GM23338 (cell line): ENCODE results near the gene THSD7A. TPM values are rescaled to one million over a fixed set of nuclear protein-coding genes. Genes with fewer than 3 reads are reported as not detected.

Experiments used
- ATAC-seq: fragments of 200-7000 bp; cut with Tn5 transposase; 3 replicates; pipeline ENCODE4 v1.9.1; 2020
- DNase-seq: peaks from one replicate; pipeline ENCODE4 v3.0.0-alpha.2; 2015; ENCODE audit warnings: low spot score
- H2AFZ ChIP-seq: fragments of 200-600 bp; sonication (generic); 2 replicates; pipeline ENCODE4 v1.8.0; 2016; ENCODE audit warnings: antibody characterized with exemption, mild to moderate bottlenecking, moderate library complexity
- H3F3A ChIP-seq: fragments of 200-600 bp; sonication (generic); replicated peaks from 2 replicates; pipeline ENCODE4 v1.8.0; 2017; ENCODE audit warnings: antibody characterized with exemption, mixed run types, low read depth
- H3K27ac ChIP-seq: fragments of 200-600 bp; sonication (generic); 2 replicates; pipeline ENCODE4 v1.6.1; 2016; ENCODE audit warnings: low read depth
- H3K27me3 ChIP-seq: fragments of 200-600 bp; sonication (generic); 2 replicates; pipeline ENCODE4 v1.8.0; 2016; ENCODE audit warnings: mild to moderate bottlenecking, mixed run types, moderate library complexity; ENCODE audit not compliant: insufficient read depth
- H3K36me3 ChIP-seq: fragments of 200-600 bp; sonication (generic); 2 replicates; pipeline ENCODE4 v1.8.0; 2016; ENCODE audit warnings: mild to moderate bottlenecking; ENCODE audit not compliant: insufficient read depth
- H3K4me1 ChIP-seq: fragments of 200-600 bp; sonication (generic); 2 replicates; pipeline ENCODE4 v1.8.0; 2016; ENCODE audit warnings: mild to moderate bottlenecking, moderate library complexity; ENCODE audit not compliant: insufficient read depth
- H3K4me2 ChIP-seq: fragments of 200-600 bp; sonication (generic); 2 replicates; pipeline ENCODE4 v1.7.1; 2017; ENCODE audit warnings: mixed run types
- H3K4me3 ChIP-seq: fragments of 200-600 bp; sonication (generic); 2 replicates; pipeline ENCODE4 v1.6.1; 2016; ENCODE audit warnings: mixed run types
- H3K79me2 ChIP-seq: fragments of 200-600 bp; sonication (generic); replicated peaks from 2 replicates; pipeline ENCODE4 v1.8.0; 2017; ENCODE audit warnings: mild to moderate bottlenecking; ENCODE audit not compliant: insufficient read depth
- H3K9me2 ChIP-seq: fragments of 200-600 bp; sonication (generic); 2 replicates; pipeline ENCODE4 v1.8.0; 2017; ENCODE audit not compliant: insufficient read depth
- H4K20me1 ChIP-seq: fragments of 200-600 bp; sonication (generic); replicated peaks from 2 replicates; pipeline ENCODE4 v1.8.0; 2017; ENCODE audit warnings: mild to moderate bottlenecking; ENCODE audit not compliant: insufficient read depth
- H3K27ac Mint-ChIP-seq: 2 replicates; pipeline ENCODE4 v1.8.0; 2020; ENCODE audit warnings: inconsistent platforms, mild to moderate bottlenecking, moderate library complexity, mixed read lengths
- H3K27me3 Mint-ChIP-seq: 3 replicates; pipeline ENCODE4 v1.8.0; 2022; ENCODE audit warnings: low read depth, mild to moderate bottlenecking, moderate library complexity, mixed read lengths, inconsistent platforms; ENCODE audit not compliant: insufficient read depth, poor library complexity
- H3K36me3 Mint-ChIP-seq: 3 replicates; pipeline ENCODE4 v1.8.0; 2021; ENCODE audit warnings: low read depth, mild to moderate bottlenecking, inconsistent platforms, moderate library complexity, mixed read lengths
- H3K4me1 Mint-ChIP-seq: 3 replicates; pipeline ENCODE4 v1.8.0; 2020; ENCODE audit warnings: mild to moderate bottlenecking, inconsistent platforms, mixed read lengths
- H3K4me3 Mint-ChIP-seq: 3 replicates; pipeline ENCODE4 v1.8.0; 2021; ENCODE audit warnings: moderate library complexity, mild to moderate bottlenecking, inconsistent platforms, mixed read lengths
- H3K9me3 Mint-ChIP-seq: 3 replicates; pipeline ENCODE4 v1.8.0; 2020; ENCODE audit warnings: moderate library complexity, mild to moderate bottlenecking, inconsistent platforms, mixed read lengths
- CREB1 ChIP-seq: fragments of 250-450 bp; sonication (Bioruptor Pico); IDR thresholded peaks from 2 replicates; pipeline ENCODE4 v1.5.0; 2020; ENCODE audit warnings: low read depth, mild to moderate bottlenecking, moderate library complexity
- JUNB ChIP-seq: IDR thresholded peaks from one replicate; pipeline ENCODE4 v1.6.1; 2016; ENCODE audit warnings: antibody characterized with exemption; ENCODE audit not compliant: unreplicated experiment
- POLR2AphosphoS5 ChIP-seq: IDR thresholded peaks from 2 replicates; pipeline ENCODE4 v1.6.1; 2016; ENCODE audit warnings: antibody characterized with exemption, low read depth
- ZNF331 ChIP-seq: fragments of 250-450 bp; sonication (Bioruptor Pico); IDR thresholded peaks from 2 replicates; pipeline ENCODE4 v1.5.0; 2020; ENCODE audit warnings: low read depth, mild to moderate bottlenecking, moderate library complexity
- polyA plus RNA-seq: library from polyadenylated mRNA; unstranded; fragments of >200 nt; fragmentation: Nextera tagmentation; extraction: Ambion mirVana; gene quantifications from 2 replicates; pipeline ENCODE4 v1.2.1, GENCODE V29; 2016
- total RNA-seq: library from RNA; depleted of rRNA; stranded (reverse); fragments of >200 nt; shearing (Covaris generic); gene quantifications from 2 replicates; pipeline ENCODE4 v1.2.3, GENCODE V29; 2014
- TF ChIP-seq, protein P1 (sequence below): fragments of 250-450 bp; sonication (Bioruptor Pico); IDR thresholded peaks from 2 replicates; pipeline ENCODE4 v1.5.0; 2020; ENCODE audit warnings: mild to moderate bottlenecking, moderate library complexity
- TF ChIP-seq, protein P2 (sequence below), 2 experiments: fragments of 200-600 bp in 1 of 2; sonication (generic) in 1 of 2; conservative IDR thresholded peaks; 2 replicates each; pipeline versions ENCODE4 v1.5.1 to v1.6.1; 2016 to 2017; ENCODE audit warnings: antibody characterized with exemption in 2 of 2, low read depth in 2 of 2, mild to moderate bottlenecking in 2 of 2, moderate library complexity in 1 of 2

Gene THSD7A
- total and polyA plus RNA-seq, 2 experiments from 2014 or later: 1.3 to 2.1 TPM

DNA sequence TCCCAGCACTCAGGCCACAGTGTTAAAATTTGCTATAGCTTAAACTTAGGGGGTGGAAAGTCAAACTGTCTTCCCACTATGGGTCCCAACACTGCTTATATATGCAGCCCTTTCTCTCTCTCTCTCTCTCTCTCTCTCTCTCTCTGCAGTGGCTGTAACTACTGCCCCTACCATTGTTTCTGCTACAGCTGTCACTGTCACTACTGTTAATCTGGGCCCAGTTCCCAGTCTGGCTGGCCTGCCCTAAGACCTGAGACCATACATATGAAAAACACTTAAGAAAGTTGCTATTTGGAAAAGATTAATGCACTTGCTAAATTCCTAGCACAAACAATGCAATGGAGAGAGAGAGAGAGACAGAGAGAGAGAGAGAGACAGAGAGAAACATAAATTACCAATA lies 78.6 kb downstream of the THSD7A start (continued):
- TF ChIP-seq, protein P1, sequence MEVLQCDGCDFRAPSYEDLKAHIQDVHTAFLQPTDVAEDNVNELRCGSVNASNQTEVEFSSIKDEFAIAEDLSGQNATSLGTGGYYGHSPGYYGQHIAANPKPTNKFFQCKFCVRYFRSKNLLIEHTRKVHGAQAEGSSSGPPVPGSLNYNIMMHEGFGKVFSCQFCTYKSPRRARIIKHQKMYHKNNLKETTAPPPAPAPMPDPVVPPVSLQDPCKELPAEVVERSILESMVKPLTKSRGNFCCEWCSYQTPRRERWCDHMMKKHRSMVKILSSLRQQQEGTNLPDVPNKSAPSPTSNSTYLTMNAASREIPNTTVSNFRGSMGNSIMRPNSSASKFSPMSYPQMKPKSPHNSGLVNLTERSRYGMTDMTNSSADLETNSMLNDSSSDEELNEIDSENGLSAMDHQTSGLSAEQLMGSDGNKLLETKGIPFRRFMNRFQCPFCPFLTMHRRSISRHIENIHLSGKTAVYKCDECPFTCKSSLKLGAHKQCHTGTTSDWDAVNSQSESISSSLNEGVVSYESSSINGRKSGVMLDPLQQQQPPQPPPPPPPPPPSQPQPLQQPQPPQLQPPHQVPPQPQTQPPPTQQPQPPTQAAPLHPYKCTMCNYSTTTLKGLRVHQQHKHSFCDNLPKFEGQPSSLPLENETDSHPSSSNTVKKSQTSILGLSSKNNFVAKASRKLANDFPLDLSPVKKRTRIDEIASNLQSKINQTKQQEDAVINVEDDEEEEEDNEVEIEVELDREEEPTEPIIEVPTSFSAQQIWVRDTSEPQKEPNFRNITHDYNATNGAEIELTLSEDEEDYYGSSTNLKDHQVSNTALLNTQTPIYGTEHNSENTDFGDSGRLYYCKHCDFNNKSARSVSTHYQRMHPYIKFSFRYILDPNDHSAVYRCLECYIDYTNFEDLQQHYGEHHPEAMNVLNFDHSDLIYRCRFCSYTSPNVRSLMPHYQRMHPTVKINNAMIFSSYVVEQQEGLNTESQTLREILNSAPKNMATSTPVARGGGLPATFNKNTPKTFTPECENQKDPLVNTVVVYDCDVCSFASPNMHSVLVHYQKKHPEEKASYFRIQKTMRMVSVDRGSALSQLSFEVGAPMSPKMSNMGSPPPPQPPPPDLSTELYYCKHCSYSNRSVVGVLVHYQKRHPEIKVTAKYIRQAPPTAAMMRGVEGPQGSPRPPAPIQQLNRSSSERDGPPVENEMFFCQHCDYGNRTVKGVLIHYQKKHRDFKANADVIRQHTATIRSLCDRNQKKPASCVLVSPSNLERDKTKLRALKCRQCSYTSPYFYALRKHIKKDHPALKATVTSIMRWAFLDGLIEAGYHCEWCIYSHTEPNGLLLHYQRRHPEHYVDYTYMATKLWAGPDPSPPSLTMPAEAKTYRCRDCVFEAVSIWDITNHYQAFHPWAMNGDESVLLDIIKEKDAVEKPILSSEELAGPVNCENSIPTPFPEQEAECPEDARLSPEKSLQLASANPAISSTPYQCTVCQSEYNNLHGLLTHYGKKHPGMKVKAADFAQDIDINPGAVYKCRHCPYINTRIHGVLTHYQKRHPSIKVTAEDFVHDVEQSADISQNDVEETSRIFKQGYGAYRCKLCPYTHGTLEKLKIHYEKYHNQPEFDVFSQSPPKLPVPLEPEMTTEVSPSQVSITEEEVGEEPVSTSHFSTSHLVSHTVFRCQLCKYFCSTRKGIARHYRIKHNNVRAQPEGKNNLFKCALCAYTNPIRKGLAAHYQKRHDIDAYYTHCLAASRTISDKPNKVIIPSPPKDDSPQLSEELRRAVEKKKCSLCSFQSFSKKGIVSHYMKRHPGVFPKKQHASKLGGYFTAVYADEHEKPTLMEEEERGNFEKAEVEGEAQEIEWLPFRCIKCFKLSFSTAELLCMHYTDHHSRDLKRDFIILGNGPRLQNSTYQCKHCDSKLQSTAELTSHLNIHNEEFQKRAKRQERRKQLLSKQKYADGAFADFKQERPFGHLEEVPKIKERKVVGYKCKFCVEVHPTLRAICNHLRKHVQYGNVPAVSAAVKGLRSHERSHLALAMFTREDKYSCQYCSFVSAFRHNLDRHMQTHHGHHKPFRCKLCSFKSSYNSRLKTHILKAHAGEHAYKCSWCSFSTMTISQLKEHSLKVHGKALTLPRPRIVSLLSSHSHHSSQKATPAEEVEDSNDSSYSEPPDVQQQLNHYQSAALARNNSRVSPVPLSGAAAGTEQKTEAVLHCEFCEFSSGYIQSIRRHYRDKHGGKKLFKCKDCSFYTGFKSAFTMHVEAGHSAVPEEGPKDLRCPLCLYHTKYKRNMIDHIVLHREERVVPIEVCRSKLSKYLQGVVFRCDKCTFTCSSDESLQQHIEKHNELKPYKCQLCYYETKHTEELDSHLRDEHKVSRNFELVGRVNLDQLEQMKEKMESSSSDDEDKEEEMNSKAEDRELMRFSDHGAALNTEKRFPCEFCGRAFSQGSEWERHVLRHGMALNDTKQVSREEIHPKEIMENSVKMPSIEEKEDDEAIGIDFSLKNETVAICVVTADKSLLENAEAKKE: no peak
- TF ChIP-seq ZNF331 (CRISPR knock-in tag) (no peak), CREB1 (no peak), JUNB (no peak), POLR2AphosphoS5 (no peak)
- TF ChIP-seq, protein P2, sequence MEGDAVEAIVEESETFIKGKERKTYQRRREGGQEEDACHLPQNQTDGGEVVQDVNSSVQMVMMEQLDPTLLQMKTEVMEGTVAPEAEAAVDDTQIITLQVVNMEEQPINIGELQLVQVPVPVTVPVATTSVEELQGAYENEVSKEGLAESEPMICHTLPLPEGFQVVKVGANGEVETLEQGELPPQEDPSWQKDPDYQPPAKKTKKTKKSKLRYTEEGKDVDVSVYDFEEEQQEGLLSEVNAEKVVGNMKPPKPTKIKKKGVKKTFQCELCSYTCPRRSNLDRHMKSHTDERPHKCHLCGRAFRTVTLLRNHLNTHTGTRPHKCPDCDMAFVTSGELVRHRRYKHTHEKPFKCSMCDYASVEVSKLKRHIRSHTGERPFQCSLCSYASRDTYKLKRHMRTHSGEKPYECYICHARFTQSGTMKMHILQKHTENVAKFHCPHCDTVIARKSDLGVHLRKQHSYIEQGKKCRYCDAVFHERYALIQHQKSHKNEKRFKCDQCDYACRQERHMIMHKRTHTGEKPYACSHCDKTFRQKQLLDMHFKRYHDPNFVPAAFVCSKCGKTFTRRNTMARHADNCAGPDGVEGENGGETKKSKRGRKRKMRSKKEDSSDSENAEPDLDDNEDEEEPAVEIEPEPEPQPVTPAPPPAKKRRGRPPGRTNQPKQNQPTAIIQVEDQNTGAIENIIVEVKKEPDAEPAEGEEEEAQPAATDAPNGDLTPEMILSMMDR (conservative IDR thresholded peaks at IDR 0.05; ENCODE audit: low read depth in 2 of 2): no peak

DNA sequence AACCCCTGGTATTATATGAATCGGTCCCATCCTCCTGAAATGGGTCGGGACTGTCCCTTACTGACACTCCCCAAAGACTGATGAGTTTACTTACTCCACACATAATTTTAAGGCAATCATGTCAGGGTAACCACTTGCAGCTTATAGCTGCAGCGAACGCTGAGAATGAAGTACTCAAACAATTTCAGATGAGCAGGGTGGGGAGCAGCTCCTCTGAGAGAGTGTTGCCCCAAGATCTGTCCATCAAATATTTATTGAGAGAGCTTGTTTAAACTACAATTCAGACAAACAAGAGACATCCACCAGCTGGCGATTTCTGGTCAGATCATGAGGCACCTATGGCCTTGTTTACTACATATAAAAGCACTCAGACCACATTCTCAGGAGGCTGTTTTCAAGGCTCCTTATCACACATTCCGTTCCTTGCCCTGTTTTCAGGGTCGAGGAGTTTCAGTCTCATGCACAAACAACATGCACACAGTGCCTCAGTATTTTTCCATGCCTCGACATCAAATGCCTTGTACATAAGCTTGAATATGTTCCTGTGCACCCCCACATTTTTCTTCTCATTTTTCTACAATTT lies 80.1 kb downstream of the THSD7A start:
- Histone ChIP-seq H2AFZ (no peak overlapping the region), H3K4me2 (no peak overlapping the region), H3K27ac (no peak overlapping the region), H4K20me1 (no peaks in the 10 kb centered on the region), H3K9me2 (no peaks in the 10 kb centered on the region), H3K27me3 (no peaks in the 10 kb centered on the region), H3K4me3 (no peak overlapping the region), H3K4me1 (no peaks in the 10 kb centered on the region), H3K79me2 (no peaks in the 10 kb centered on the region), H3F3A (no peaks in the 10 kb centered on the region), H3K36me3 (no peaks in the 10 kb centered on the region)
- H3K36me3 Mint-ChIP-seq: no peaks in the 10 kb centered on the region
- no peaks in the 10 kb centered on the region for H3K9me3 Mint-ChIP-seq
- no peak overlapping the region for H3K4me3 Mint-ChIP-seq
- DNase-seq (peak; percentile 11), ATAC-seq (no peak; the same call in 2 of the 3 replicates)
- peaks cover 8% of the 10 kb centered on the region; the same call in 1 of the 3 replicates for H3K4me1 Mint-ChIP-seq
- H3K27me3 Mint-ChIP-seq: no peaks in the 10 kb centered on the region
- no peak overlapping the region for H3K27ac Mint-ChIP-seq
- TF ChIP-seq JUNB: no peak
- TF ChIP-seq, protein P1: no peak
- no peak for TF ChIP-seq CREB1
